Stomach (tissue), 4 donors: ENCODE results near the gene DIAPH3.

Source experiments
- CTCF ChIP-seq, 7 experiments: fragments of 450-650 bp in 4 of 7; fragments of 200-600 bp in 3 of 7; sonication (generic) in 3 of 7; IDR thresholded peaks; one replicate each; pipeline ENCODE4 v1.5.1; 2016 to 2019; ENCODE audit warnings: antibody characterized with exemption in 7 of 7, control low read depth in 2 of 7, mild to moderate bottlenecking in 1 of 7
- POLR2A ChIP-seq, 4 donors: fragments of 450-650 bp; IDR thresholded peaks; one replicate each; pipeline ENCODE4 v1.6.1; 2016; ENCODE audit warnings: antibody characterized with exemption in 4 of 4, control low read depth in 2 of 4, mild to moderate bottlenecking in 1 of 4, moderate library complexity in 1 of 4

GRCh38 chr13:59684105-59684504 lies 479.6 kb downstream of the DIAPH3 start:
- TF ChIP-seq CTCF (IDR thresholded peaks at IDR 0.05) (no peak), POLR2A (IDR thresholded peaks at IDR 0.05) (no peak)
